Subcutaneous adipose tissue (tissue), 4 donors: ENCODE data around the gene PRRC2A. TPM values are rescaled to one million over a fixed set of nuclear protein-coding genes. Genes with fewer than 3 reads are reported as not detected.

Experiments
- CTCF ChIP-seq: fragments of 450-650 bp; IDR thresholded peaks from one replicate; pipeline ENCODE4 v1.5.1; 2016; ENCODE audit warnings: low read depth, mild to moderate bottlenecking, control low read depth, antibody characterized with exemption, moderate library complexity
- total RNA-seq, 4 donors: library from RNA; depleted of rRNA; stranded (reverse); fragments of >200 nt; gene quantifications; one replicate each; pipeline ENCODE4 v1.1.0, GENCODE V29; 2016

Gene PRRC2A
- total RNA-seq, 4 donors from 2014 or later = 36.0 to 79.5 (median 46.5) TPM

- no peak for TF ChIP-seq CTCF
Observed at GRCh38 chr6:31645325-31645724, 24.8 kb downstream of the PRRC2A start.

- no peak for TF ChIP-seq CTCF
Observed at GRCh38 chr6:31651602-31652191, 31.2 kb downstream of the PRRC2A start.

GRCh38 chr6:31652925-31653724 lies 32.6 kb downstream of the PRRC2A start:
- TF ChIP-seq CTCF = no peak

- no peak for TF ChIP-seq CTCF
Observed at GRCh38 chr6:31654574-31655348, 34.2 kb downstream of the PRRC2A start.

GRCh38 chr6:31655349-31656237 lies 35.1 kb downstream of the PRRC2A start, which contains the start of gene APOM:
APOM (plus strand) TSS chr6:31655894; CDS start chr6:31655967, 73 bp downstream.
- TF ChIP-seq CTCF = no peak

GRCh38 chr6:31657406-31658157 lies 37.1 kb downstream of the PRRC2A start:
- no peak for TF ChIP-seq CTCF
